Fibroblast of lung (primary cell): ENCODE results near the gene ATP6V0D1. TPM values are rescaled to one million over a fixed set of nuclear protein-coding genes. Genes with fewer than 3 reads are reported as not detected.

Experiments
- DNase-seq, 2 donors: peaks; one replicate each; pipeline versions ENCODE4 v3.0.0 to v3.0.0-alpha.2; 2010; ENCODE audit warnings: low read depth in 2 of 2
- H2AFZ ChIP-seq: 2 replicates; pipeline ENCODE4 v1.5.1; 2012; ENCODE audit warnings: low read length, control low read depth, inconsistent platforms
- H3K27ac ChIP-seq: 2 replicates; pipeline ENCODE4 v1.5.1; 2011; ENCODE audit warnings: low read length, control low read depth; ENCODE audit not compliant: insufficient read depth
- H3K27me3 ChIP-seq: 2 replicates; pipeline ENCODE4 v1.5.1; 2011; ENCODE audit warnings: mild to moderate bottlenecking, low read length; ENCODE audit not compliant: control insufficient read depth, insufficient read depth
- H3K36me3 ChIP-seq: 2 replicates; pipeline ENCODE4 v1.5.1; 2011; ENCODE audit warnings: low read length; ENCODE audit not compliant: control insufficient read depth, insufficient read depth
- H3K4me1 ChIP-seq: 2 replicates; pipeline ENCODE4 v1.5.1; 2011; ENCODE audit warnings: low read length; ENCODE audit not compliant: control insufficient read depth, insufficient read depth; ENCODE audit errors: extremely low read depth
- H3K4me2 ChIP-seq: 2 replicates; pipeline ENCODE4 v1.5.1; 2011; ENCODE audit warnings: low read length, control low read depth; ENCODE audit not compliant: insufficient read depth; ENCODE audit errors: extremely low read depth
- H3K4me3 ChIP-seq, 4 experiments: fragments of 200-600 bp in 1 of 4; sonication (generic) in 1 of 4; replicated peaks in 1 of 4; 2 replicates each; pipeline ENCODE4 v1.5.1; 2011 to 2016; ENCODE audit warnings: low read length in 4 of 4, low read depth in 3 of 4, mild to moderate bottlenecking in 3 of 4, control low read depth in 2 of 4, inconsistent platforms in 1 of 4, mixed read lengths in 1 of 4; ENCODE audit not compliant: insufficient read depth in 1 of 4; ENCODE audit errors: control extremely low read depth in 1 of 4
- H3K79me2 ChIP-seq: 2 replicates; pipeline ENCODE4 v1.5.1; 2012; ENCODE audit warnings: mild to moderate bottlenecking, low read length, inconsistent platforms; ENCODE audit not compliant: control insufficient read depth, insufficient read depth
- H3K9ac ChIP-seq: 2 replicates; pipeline ENCODE4 v1.5.1; 2011; ENCODE audit warnings: mild to moderate bottlenecking, low read length, control low read depth; ENCODE audit not compliant: insufficient read depth
- H3K9me3 ChIP-seq: 2 replicates; pipeline ENCODE4 v1.5.1; 2012; ENCODE audit warnings: low read depth, low read length; ENCODE audit not compliant: control insufficient read depth, insufficient read depth
- H4K20me1 ChIP-seq: 2 replicates; pipeline ENCODE4 v1.5.1; 2011; ENCODE audit warnings: low read length; ENCODE audit not compliant: control insufficient read depth, insufficient read depth; ENCODE audit errors: extremely low read depth
- EZH2 ChIP-seq: IDR thresholded peaks from 2 replicates; pipeline ENCODE4 v1.5.1; 2012; ENCODE audit warnings: low read length, control low read depth, mild to moderate bottlenecking; ENCODE audit errors: missing control alignments
- polyA plus RNA-seq, 2 donors: library from polyadenylated mRNA; depleted of rRNA in 1 of 2; stranded (reverse) in 1 of 2; unstranded in 1 of 2; fragments of >200 nt; gene quantifications; 2 replicates each; pipeline ENCODE4 v1.2.1, GENCODE V29; 2011 to 2012; ENCODE audit warnings: missing spikeins in 1 of 2
- total RNA-seq: library from RNA; depleted of rRNA; stranded (reverse); fragments of >200 nt; gene quantifications from 2 replicates; pipeline ENCODE4 v1.2.1, GENCODE V29; 2014
- TF ChIP-seq, protein P1 (sequence below), 2 donors: IDR thresholded peaks in 1 of 2; conservative IDR thresholded peaks in 1 of 2; 1 replicate in 1 of 2; 2 replicates in 1 of 2; pipeline ENCODE4 v1.5.1; 2011 to 2012; ENCODE audit warnings: low read length in 2 of 2, control low read depth in 1 of 2, inconsistent platforms in 1 of 2, low read depth in 1 of 2, mild to moderate bottlenecking in 1 of 2

Gene ATP6V0D1
- total and polyA plus RNA-seq, 2 donors (not counting 1 experiment from before 2014, with no cell fraction given), result 91.2 to 183 TPM

DNA sequence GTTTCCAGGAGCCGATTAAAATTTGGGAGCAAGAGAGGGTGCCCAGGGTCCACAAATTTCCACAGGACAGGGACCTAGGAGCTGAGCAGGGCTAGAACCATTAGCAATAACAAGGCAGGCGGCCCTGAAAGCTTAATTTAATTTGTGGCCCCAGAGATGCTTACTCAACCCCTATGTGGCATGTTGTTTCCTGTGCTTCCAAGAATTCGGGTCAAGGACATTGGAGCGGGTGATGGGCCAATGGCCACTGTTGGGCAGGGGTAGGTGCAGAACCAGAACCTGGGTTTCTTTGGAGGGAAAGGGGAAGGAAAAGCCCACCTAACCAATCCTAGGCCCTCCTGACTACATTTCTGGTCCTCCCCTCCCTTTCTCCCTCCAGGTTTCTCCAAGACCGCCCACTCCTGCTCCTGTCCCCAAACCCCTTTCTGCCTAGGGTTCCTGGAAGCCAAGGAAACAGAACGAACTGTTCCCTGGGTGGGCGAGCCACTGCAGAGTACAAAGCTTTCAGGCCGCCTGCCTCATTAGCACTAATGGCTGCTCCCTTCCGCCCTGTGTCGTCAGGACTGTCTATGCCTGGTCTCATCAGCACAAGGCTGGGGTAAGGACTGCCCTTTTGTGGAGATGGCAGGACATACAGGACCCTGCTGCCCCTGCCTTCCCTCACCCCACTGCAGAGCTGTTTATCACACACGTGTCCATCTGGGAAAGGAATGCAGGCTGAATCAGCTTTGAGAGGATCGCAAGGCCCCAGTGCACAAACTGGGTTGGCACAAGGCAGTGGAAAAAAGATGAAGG is 3.0 kb upstream of the ATP6V0D1 start:
- no peak for DNase-seq
- H3K79me2 ChIP-seq, result peaks cover 18% of the 10 kb centered on the region
- no peak overlapping the region for H2AFZ ChIP-seq
- H4K20me1 ChIP-seq, result no peaks in the 10 kb centered on the region
- no peak overlapping the region for H3K27ac ChIP-seq
- no peak overlapping the region for H3K9ac ChIP-seq
- H3K9me3 ChIP-seq, result no peaks in the 10 kb centered on the region
- no peak overlapping the region for H3K4me3 ChIP-seq
- H3K27me3 ChIP-seq, result no peaks in the 10 kb centered on the region
- H3K4me1 ChIP-seq, result peaks cover 13% of the 10 kb centered on the region
- no peak overlapping the region for H3K4me2 ChIP-seq
- TF ChIP-seq, protein P1, sequence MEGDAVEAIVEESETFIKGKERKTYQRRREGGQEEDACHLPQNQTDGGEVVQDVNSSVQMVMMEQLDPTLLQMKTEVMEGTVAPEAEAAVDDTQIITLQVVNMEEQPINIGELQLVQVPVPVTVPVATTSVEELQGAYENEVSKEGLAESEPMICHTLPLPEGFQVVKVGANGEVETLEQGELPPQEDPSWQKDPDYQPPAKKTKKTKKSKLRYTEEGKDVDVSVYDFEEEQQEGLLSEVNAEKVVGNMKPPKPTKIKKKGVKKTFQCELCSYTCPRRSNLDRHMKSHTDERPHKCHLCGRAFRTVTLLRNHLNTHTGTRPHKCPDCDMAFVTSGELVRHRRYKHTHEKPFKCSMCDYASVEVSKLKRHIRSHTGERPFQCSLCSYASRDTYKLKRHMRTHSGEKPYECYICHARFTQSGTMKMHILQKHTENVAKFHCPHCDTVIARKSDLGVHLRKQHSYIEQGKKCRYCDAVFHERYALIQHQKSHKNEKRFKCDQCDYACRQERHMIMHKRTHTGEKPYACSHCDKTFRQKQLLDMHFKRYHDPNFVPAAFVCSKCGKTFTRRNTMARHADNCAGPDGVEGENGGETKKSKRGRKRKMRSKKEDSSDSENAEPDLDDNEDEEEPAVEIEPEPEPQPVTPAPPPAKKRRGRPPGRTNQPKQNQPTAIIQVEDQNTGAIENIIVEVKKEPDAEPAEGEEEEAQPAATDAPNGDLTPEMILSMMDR (conservative IDR thresholded peaks at IDR 0.05 in 1 of 2, IDR thresholded peaks at IDR 0.05 in 1 of 2; ENCODE audit: low read depth in 1 of 2, low read length in 2 of 2), result no peak
- TF ChIP-seq EZH2, result no peak
- peaks cover 4% of the 10 kb centered on the region for H3K36me3 ChIP-seq

- H3K4me2 ChIP-seq, result peak within 1 kb of the TSS; percentile 99
- H3K79me2 ChIP-seq, result peaks cover 24% of the 10 kb centered on the region
- peak within 1 kb of the TSS in 1 of 4 experiments; percentile 65 for H3K4me3 ChIP-seq
- peak within 1 kb of the TSS; percentile 80 for H3K27ac ChIP-seq
- no peaks in the 10 kb centered on the region for H4K20me1 ChIP-seq
- no peak within 1 kb of the TSS for H2AFZ ChIP-seq
- H3K9me3 ChIP-seq, result no peaks in the 10 kb centered on the region
- H3K9ac ChIP-seq, result peak within 1 kb of the TSS; percentile 10
- H3K27me3 ChIP-seq, result no peaks in the 10 kb centered on the region
- DNase-seq, result no peak
- H3K4me1 ChIP-seq, result peaks cover 13% of the 10 kb centered on the region
- H3K36me3 ChIP-seq, result peaks cover 4% of the 10 kb centered on the region
- TF ChIP-seq, protein P1 (conservative IDR thresholded peaks at IDR 0.05 in 1 of 2, IDR thresholded peaks at IDR 0.05 in 1 of 2; ENCODE audit: low read depth in 1 of 2, low read length in 2 of 2), result no peak
- TF ChIP-seq EZH2, result no peak
Measured at GRCh38 chr16:67483150-67483549, 2.2 kb upstream of the ATP6V0D1 start, which contains the start of gene AGRP. AGRP (minus strand) TSS chr16:67483547; CDS start chr16:67483398, 149 bp downstream.

DNA sequence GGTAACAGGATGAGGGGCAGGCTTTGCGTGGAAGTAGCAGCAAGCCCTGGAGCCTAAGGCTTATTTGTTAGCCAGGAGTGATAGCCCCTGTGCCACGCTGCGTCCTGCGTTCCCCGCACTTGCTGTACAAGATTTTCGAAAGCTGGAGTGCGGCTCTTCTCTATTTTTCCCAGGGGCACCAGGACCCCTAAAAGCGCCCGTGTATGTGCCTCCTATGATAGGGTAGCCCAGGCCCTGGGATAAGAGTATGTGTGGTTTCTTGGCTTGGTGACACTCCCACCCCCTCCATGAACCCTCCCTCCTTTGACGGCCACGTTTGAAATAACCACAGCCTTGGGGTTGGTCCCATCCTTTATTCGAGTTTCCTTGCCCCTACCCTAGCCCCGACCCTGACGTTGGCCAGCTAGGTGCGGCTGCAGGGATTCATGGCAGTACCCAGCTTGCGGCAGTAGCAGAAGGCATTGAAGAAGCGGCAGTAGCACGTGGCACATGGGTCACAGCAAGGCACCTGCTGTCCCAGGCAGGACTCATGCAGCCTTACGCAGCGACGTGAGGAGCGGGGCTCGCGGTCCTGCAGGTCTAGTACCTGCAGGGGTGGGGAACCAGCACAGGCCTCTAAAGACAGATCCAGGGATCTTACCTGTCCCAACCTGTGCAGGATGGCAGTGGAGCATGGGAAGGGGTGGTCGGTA is 1.4 kb upstream of the ATP6V0D1 start:
- no peaks in the 10 kb centered on the region for H3K9me3 ChIP-seq
- peak overlapping the region; percentile 10 for H3K9ac ChIP-seq
- peak overlapping the region; percentile 80 for H3K27ac ChIP-seq
- no peaks in the 10 kb centered on the region for H4K20me1 ChIP-seq
- peak overlapping the region; percentile 99 for H3K4me2 ChIP-seq
- H3K36me3 ChIP-seq, result peaks cover 4% of the 10 kb centered on the region
- H3K4me1 ChIP-seq, result peaks cover 13% of the 10 kb centered on the region
- H3K4me3 ChIP-seq, result peak overlapping the region; percentile 65 to 80 (median 76)
- no peak for DNase-seq
- TF ChIP-seq, protein P1 (conservative IDR thresholded peaks at IDR 0.05 in 1 of 2, IDR thresholded peaks at IDR 0.05 in 1 of 2; ENCODE audit: low read depth in 1 of 2, low read length in 2 of 2), result no peak
- TF ChIP-seq EZH2, result no peak
- no peaks in the 10 kb centered on the region for H3K27me3 ChIP-seq
- peak overlapping the region; percentile 92 for H2AFZ ChIP-seq
- peaks cover 31% of the 10 kb centered on the region for H3K79me2 ChIP-seq
